IMR-90 (cell line): ENCODE measurements around the gene EPHA2.

Experiments
- CHD1 ChIP-seq: IDR thresholded peaks from 2 replicates; pipeline ENCODE4 v1.6.1; 2012; ENCODE audit warnings: low read depth, low read length, improper control_type of control experiment
- MAFK ChIP-seq: IDR thresholded peaks from 2 replicates; pipeline ENCODE4 v1.6.1; 2012; ENCODE audit warnings: low read depth, low read length, improper control_type of control experiment
- POLR2A ChIP-seq: IDR thresholded peaks from 2 replicates; pipeline ENCODE4 v1.6.1; 2012; ENCODE audit warnings: mild to moderate bottlenecking, low read depth, low read length
- RAD21 ChIP-seq: IDR thresholded peaks from 2 replicates; pipeline ENCODE4 v1.6.1; 2012; ENCODE audit warnings: low read length, improper control_type of control experiment
- RFX5 ChIP-seq: IDR thresholded peaks from 2 replicates; pipeline ENCODE4 v1.8.0; 2012; ENCODE audit warnings: low read depth, mild to moderate bottlenecking, low read length, moderate library complexity
- TF ChIP-seq, protein P1 (sequence below): conservative IDR thresholded peaks from 2 replicates; pipeline ENCODE4 v1.5.1; 2012; ENCODE audit warnings: mild to moderate bottlenecking, low read depth, low read length, improper control_type of control experiment
- TF ChIP-seq, protein P2 (sequence below): fragments of 150-350 bp; IDR thresholded peaks from 2 replicates; pipeline ENCODE4 v1.6.1; 2016; ENCODE audit warnings: low read depth, mild to moderate bottlenecking, low read length, moderate library complexity, borderline replicate concordance

DNA sequence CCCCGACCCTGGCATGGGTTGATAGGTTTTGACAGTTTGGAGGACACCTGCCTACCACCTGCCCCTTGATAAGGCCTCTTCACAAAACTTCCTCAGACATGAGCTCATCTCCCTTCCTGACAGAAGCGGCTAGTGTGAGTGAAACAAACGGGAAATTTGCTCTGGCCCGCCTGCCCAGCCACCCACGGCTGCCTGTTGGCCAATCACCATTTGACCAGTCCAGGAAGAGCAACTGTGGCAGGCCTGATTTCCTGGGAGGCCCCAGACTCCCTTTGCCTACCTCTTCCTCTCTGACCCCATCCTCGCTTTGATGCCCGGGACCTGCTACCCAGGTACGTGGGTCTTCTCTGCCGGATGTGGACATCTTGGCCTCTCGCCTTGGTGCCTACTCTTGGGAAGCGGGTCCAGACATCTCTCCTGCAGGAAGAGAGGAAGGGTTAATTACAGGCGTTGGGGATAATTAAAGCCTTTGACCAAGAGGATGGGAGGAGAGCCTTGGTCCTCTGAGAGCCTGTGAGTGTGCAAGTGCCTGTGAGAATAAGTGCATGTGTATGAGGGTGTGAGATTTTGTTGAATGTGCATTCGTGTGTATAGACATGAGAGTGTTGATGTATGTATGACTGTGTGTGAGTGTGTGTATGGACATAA is 1.1 kb upstream of the EPHA2 start:
- TF ChIP-seq, protein P1, sequence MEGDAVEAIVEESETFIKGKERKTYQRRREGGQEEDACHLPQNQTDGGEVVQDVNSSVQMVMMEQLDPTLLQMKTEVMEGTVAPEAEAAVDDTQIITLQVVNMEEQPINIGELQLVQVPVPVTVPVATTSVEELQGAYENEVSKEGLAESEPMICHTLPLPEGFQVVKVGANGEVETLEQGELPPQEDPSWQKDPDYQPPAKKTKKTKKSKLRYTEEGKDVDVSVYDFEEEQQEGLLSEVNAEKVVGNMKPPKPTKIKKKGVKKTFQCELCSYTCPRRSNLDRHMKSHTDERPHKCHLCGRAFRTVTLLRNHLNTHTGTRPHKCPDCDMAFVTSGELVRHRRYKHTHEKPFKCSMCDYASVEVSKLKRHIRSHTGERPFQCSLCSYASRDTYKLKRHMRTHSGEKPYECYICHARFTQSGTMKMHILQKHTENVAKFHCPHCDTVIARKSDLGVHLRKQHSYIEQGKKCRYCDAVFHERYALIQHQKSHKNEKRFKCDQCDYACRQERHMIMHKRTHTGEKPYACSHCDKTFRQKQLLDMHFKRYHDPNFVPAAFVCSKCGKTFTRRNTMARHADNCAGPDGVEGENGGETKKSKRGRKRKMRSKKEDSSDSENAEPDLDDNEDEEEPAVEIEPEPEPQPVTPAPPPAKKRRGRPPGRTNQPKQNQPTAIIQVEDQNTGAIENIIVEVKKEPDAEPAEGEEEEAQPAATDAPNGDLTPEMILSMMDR = no peak
- no peak for TF ChIP-seq CHD1
- no peak for TF ChIP-seq RAD21
- no peak for TF ChIP-seq MAFK
- TF ChIP-seq, protein P2, sequence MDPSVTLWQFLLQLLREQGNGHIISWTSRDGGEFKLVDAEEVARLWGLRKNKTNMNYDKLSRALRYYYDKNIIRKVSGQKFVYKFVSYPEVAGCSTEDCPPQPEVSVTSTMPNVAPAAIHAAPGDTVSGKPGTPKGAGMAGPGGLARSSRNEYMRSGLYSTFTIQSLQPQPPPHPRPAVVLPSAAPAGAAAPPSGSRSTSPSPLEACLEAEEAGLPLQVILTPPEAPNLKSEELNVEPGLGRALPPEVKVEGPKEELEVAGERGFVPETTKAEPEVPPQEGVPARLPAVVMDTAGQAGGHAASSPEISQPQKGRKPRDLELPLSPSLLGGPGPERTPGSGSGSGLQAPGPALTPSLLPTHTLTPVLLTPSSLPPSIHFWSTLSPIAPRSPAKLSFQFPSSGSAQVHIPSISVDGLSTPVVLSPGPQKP = no peak
- no peak for TF ChIP-seq POLR2A
- no peak for TF ChIP-seq RFX5
